HEK293 (cell line): Measurements from ENCODE around the gene TKT.

Source experiments
- ZNF514 ChIP-seq: fragments of 450-650 bp; formaldehyde crosslinking; IDR thresholded peaks from 2 replicates; pipeline ENCODE4 v1.5.1; 2016; ENCODE audit warnings: missing biosample characterization, missing genetic modification characterization
- ZNF560 ChIP-seq: fragments of 450-650 bp; formaldehyde crosslinking; IDR thresholded peaks from 2 replicates; pipeline ENCODE4 v1.5.1; 2017; ENCODE audit warnings: missing biosample characterization, missing genetic modification characterization, borderline replicate concordance

GRCh38 chr3:53182764-53183355, 73.0 kb downstream of the TKT start:
- TF ChIP-seq ZNF514 (tag by site-specific recombination) (no peak), ZNF560 (tag by site-specific recombination) (no peak)
